H1 (cell line): ENCODE data around the gene CACNA1C.

Experiments
- CREB1 ChIP-seq: IDR thresholded peaks from 2 replicates; pipeline ENCODE4 v1.6.1; 2012; ENCODE audit warnings: inconsistent platforms
- CTCF ChIP-seq, 3 experiments: IDR thresholded peaks; 1 replicate in 2 of 3; 2 replicates in 1 of 3; pipeline versions ENCODE4 v1.5.1 to v1.6.1; 2011; ENCODE audit warnings: low read length in 3 of 3, mild to moderate bottlenecking in 3 of 3, inconsistent platforms in 2 of 3, low read depth in 1 of 3, moderate library complexity in 1 of 3; ENCODE audit not compliant: insufficient read depth in 1 of 3; ENCODE audit errors: control extremely low read depth in 1 of 3
- JUND ChIP-seq: IDR thresholded peaks from 2 replicates; pipeline ENCODE4 v1.6.1; 2011; ENCODE audit warnings: mild to moderate bottlenecking, improper control_type of control experiment, low read length
- KDM1A ChIP-seq: fragments of 200-600, 300-600 bp; sonication (generic); IDR thresholded peaks from 2 replicates; pipeline ENCODE4 v1.7.1; 2016; ENCODE audit warnings: mild to moderate bottlenecking, low read length, borderline replicate concordance
- POLR2A ChIP-seq, 2 experiments: IDR thresholded peaks; 1 replicate in 1 of 2; 2 replicates in 1 of 2; pipeline ENCODE4 v1.6.1; 2011; ENCODE audit warnings: low read depth in 2 of 2, low read length in 2 of 2, mild to moderate bottlenecking in 2 of 2; ENCODE audit errors: control extremely low read depth in 1 of 2
- POLR2AphosphoS5 ChIP-seq: IDR thresholded peaks from 2 replicates; pipeline ENCODE4 v1.6.1; 2011; ENCODE audit warnings: low read depth, low read length
- RXRA ChIP-seq: IDR thresholded peaks from 2 replicates; pipeline ENCODE4 v1.6.1; 2011; ENCODE audit warnings: low read depth, mild to moderate bottlenecking, low read length, moderate library complexity; ENCODE audit not compliant: insufficient read depth
- SP2 ChIP-seq: IDR thresholded peaks from 2 replicates; pipeline ENCODE4 v1.6.1; 2012; ENCODE audit warnings: mild to moderate bottlenecking, low read length, inconsistent platforms
- TAF1 ChIP-seq: IDR thresholded peaks from 2 replicates; pipeline ENCODE4 v1.6.1; 2011; ENCODE audit warnings: mild to moderate bottlenecking, low read depth, low read length
- TBP ChIP-seq: IDR thresholded peaks from 2 replicates; pipeline ENCODE4 v1.6.1; 2011; ENCODE audit warnings: low read depth, low read length, improper control_type of control experiment
- TEAD4 ChIP-seq: IDR thresholded peaks from 2 replicates; pipeline ENCODE4 v1.6.1; 2012; ENCODE audit warnings: low read depth, low read length, inconsistent platforms, mixed read lengths

- TF ChIP-seq POLR2AphosphoS5 (no peak), TEAD4 (no peak), JUND (no peak), POLR2A (IDR thresholded peaks at IDR 0.05; ENCODE audit: control extremely low read depth in 1 of 2, low read depth in 2 of 2, low read length in 2 of 2) (no peak), CTCF (IDR thresholded peaks at IDR 0.05; ENCODE audit: control extremely low read depth in 1 of 3, insufficient read depth in 1 of 3, low read depth in 1 of 3, low read length in 3 of 3) (no peak), CREB1 (no peak), TBP (no peak), RXRA (no peak), TAF1 (no peak), KDM1A (no peak), SP2 (no peak)
Measured at GRCh38 chr12:2110849-2111566, 58.2 kb downstream of the CACNA1C start.
